T-helper 1 cell treated with Interleukin-12 subunit alpha and Interleukin-12 subunit beta and Interleukin-4 antibody, amounts not matched to agents 30 μg/mL and 1 μg/mL, for 36 hours (primary cell): Measurements from ENCODE around the gene VARS1.

Source experiments
- H3K27ac Mint-ChIP-seq: one replicate; pipeline ENCODE4 v1.8.0; 2021; ENCODE audit warnings: mild to moderate bottlenecking, mixed read lengths
- H3K27me3 Mint-ChIP-seq: one replicate; pipeline ENCODE4 v1.8.0; 2021; ENCODE audit warnings: low read depth, mixed read lengths
- H3K36me3 Mint-ChIP-seq: one replicate; pipeline ENCODE4 v1.8.0; 2021; ENCODE audit warnings: low read depth, mixed read lengths
- H3K4me1 Mint-ChIP-seq: one replicate; pipeline ENCODE4 v1.8.0; 2021; ENCODE audit warnings: low read depth, mixed read lengths
- H3K4me3 Mint-ChIP-seq: one replicate; pipeline ENCODE4 v1.8.0; 2021; ENCODE audit warnings: mild to moderate bottlenecking, moderate library complexity, mixed read lengths
- H3K9me3 Mint-ChIP-seq: one replicate; pipeline ENCODE4 v1.8.0; 2021; ENCODE audit warnings: mixed read lengths

The VARS1 gene

GRCh38 chr6:31762356-31762755 lies 33.2 kb downstream of the VARS1 start, which contains the start of gene SAPCD1:
Gene SAPCD1, plus strand, starts transcription at chr6:31762656. Its CDS starts 399 bp downstream, at chr6:31763055.
- Mint-ChIP-seq H3K27me3 (no peaks in the 10 kb centered on the region), H3K27ac (peak within 1 kb of the TSS; percentile 73), H3K36me3 (peaks cover 19% of the 10 kb centered on the region), H3K4me1 (peaks cover 21% of the 10 kb centered on the region), H3K4me3 (no peak within 1 kb of the TSS), H3K9me3 (no peaks in the 10 kb centered on the region)

- Mint-ChIP-seq H3K4me1 (peaks cover 21% of the 10 kb centered on the region), H3K4me3 (no peak overlapping the region), H3K27me3 (no peaks in the 10 kb centered on the region), H3K27ac (no peak overlapping the region), H3K36me3 (peaks cover 19% of the 10 kb centered on the region), H3K9me3 (no peaks in the 10 kb centered on the region)
Observed at GRCh38 chr6:31761343-31761742, 34.2 kb downstream of the VARS1 start.

- H3K36me3 Mint-ChIP-seq = peaks cover 19% of the 10 kb centered on the region
- no peaks in the 10 kb centered on the region for H3K27me3 Mint-ChIP-seq
- H3K4me1 Mint-ChIP-seq = peaks cover 21% of the 10 kb centered on the region
- H3K9me3 Mint-ChIP-seq = no peaks in the 10 kb centered on the region
- H3K27ac Mint-ChIP-seq = no peak overlapping the region
- no peak overlapping the region for H3K4me3 Mint-ChIP-seq
Observed at GRCh38 chr6:31760790-31761189, 34.8 kb downstream of the VARS1 start.

GRCh38 chr6:31758281-31758680 lies 37.3 kb downstream of the VARS1 start:
- Mint-ChIP-seq H3K27me3 (no peaks in the 10 kb centered on the region), H3K27ac (no peak overlapping the region), H3K4me1 (peaks cover 9% of the 10 kb centered on the region), H3K4me3 (no peak overlapping the region), H3K9me3 (no peaks in the 10 kb centered on the region), H3K36me3 (peaks cover 16% of the 10 kb centered on the region)

GRCh38 chr6:31752739-31753319 lies 42.7 kb downstream of the VARS1 start:
- no peaks in the 10 kb centered on the region for H3K9me3 Mint-ChIP-seq
- no peak overlapping the region for H3K4me3 Mint-ChIP-seq

GRCh38 chr6:31750411-31751022 lies 45.0 kb downstream of the VARS1 start:
- Mint-ChIP-seq H3K27me3 (no peaks in the 10 kb centered on the region), H3K9me3 (no peaks in the 10 kb centered on the region), H3K27ac (no peak overlapping the region), H3K36me3 (peaks cover 11% of the 10 kb centered on the region), H3K4me1 (peaks cover 2% of the 10 kb centered on the region), H3K4me3 (no peak overlapping the region)

More at GRCh38 chr6:31752739-31753319, 42.7 kb downstream of the VARS1 start:
- Mint-ChIP-seq H3K36me3 (peaks cover 8% of the 10 kb centered on the region), H3K4me1 (peaks cover 2% of the 10 kb centered on the region), H3K27ac (no peak overlapping the region), H3K27me3 (no peaks in the 10 kb centered on the region)

GRCh38 chr6:31749301-31750036 lies 46.1 kb downstream of the VARS1 start:
- H3K27me3 Mint-ChIP-seq = no peaks in the 10 kb centered on the region
- H3K36me3 Mint-ChIP-seq = peaks cover 16% of the 10 kb centered on the region
- H3K9me3 Mint-ChIP-seq = no peaks in the 10 kb centered on the region
- peaks cover 5% of the 10 kb centered on the region for H3K4me1 Mint-ChIP-seq
- no peak overlapping the region for H3K27ac Mint-ChIP-seq
- no peak overlapping the region for H3K4me3 Mint-ChIP-seq
